Parathyroid adenoma (tissue), 2 donors: Measurements from ENCODE around the gene MUC22.
"Not testable (repeated sequence)": the region's sequence is repeated elsewhere in the genome, so short reads cannot be mapped to it uniquely, and the experiment has no call there.

Experiments used
- H2AFZ ChIP-seq: fragments of 300-600 bp; sonication (generic); one replicate; pipeline ENCODE4 v1.7.0; 2017; ENCODE audit warnings: antibody characterized with exemption, mild to moderate bottlenecking
- H3K27ac ChIP-seq: fragments of 300-600 bp; sonication (generic); one replicate; pipeline ENCODE4 v1.7.0; 2017
- H3K27me3 ChIP-seq: fragments of 300-600 bp; sonication (generic); one replicate; pipeline ENCODE4 v1.7.0; 2017; ENCODE audit warnings: low read length; ENCODE audit not compliant: control insufficient read depth, insufficient read depth
- H3K36me3 ChIP-seq: fragments of 300-600 bp; sonication (generic); one replicate; pipeline ENCODE4 v1.7.0; 2017; ENCODE audit warnings: low read length; ENCODE audit not compliant: control insufficient read depth, insufficient read depth
- H3K4me1 ChIP-seq: fragments of 300-600 bp; sonication (generic); one replicate; pipeline ENCODE4 v1.7.0; 2017; ENCODE audit warnings: control low read depth
- H3K4me2 ChIP-seq: fragments of 300-600 bp; sonication (generic); one replicate; pipeline ENCODE4 v1.7.0; 2017; ENCODE audit warnings: low read length
- H3K4me3 ChIP-seq: fragments of 300-600 bp; sonication (generic); one replicate; pipeline ENCODE4 v1.7.0; 2017; ENCODE audit warnings: low read depth, low read length
- H3K79me2 ChIP-seq: fragments of 300-600 bp; sonication (generic); one replicate; pipeline ENCODE4 v1.7.0; 2017; ENCODE audit warnings: control low read depth
- H3K9ac ChIP-seq: fragments of 300-600 bp; sonication (generic); one replicate; pipeline ENCODE4 v1.7.0; 2017; ENCODE audit warnings: mild to moderate bottlenecking
- H3K9me3 ChIP-seq: fragments of 300-600 bp; sonication (generic); one replicate; pipeline ENCODE4 v1.7.0; 2017; ENCODE audit warnings: low read length; ENCODE audit not compliant: control insufficient read depth
- TF ChIP-seq, protein P1 (sequence below): fragments of 300-600 bp; sonication (generic); IDR thresholded peaks from one replicate; pipeline ENCODE4 v1.7.0; 2017; ENCODE audit warnings: antibody characterized with exemption, mild to moderate bottlenecking
- donor health status: primary hyperparathyroidism.

Gene MUC22

DNA sequence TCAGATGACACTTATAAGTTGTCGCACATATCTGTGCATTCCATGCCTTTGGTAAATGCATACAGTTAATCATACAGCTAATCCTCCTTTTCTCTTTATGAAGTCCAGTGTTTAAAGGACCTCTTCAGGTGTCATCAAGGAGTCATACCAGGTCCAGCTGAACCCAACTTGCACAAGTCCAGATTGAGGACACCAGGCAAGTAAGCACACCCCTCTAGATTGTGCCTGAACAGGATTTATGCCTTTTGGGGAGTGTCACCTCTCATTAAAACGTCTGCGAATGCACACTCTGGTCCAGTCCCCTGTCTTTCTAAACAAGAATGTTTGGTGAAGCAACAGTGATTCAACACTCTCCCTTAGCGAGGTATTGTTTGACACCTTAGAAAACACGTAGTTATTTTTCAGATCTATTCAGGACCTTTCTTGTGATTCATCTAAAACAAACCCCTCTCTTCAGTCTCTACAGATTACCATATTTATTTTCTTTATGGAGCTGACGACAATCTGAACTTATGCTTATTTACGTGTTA, 53.7 kb downstream of the MUC22 start:
- H3K4me2 ChIP-seq, result no peak overlapping the region
- no peak overlapping the region for H3K9ac ChIP-seq
- no peak overlapping the region for H2AFZ ChIP-seq
- H3K9me3 ChIP-seq, result no peaks in the 10 kb centered on the region
- no peaks in the 10 kb centered on the region for H3K79me2 ChIP-seq
- H3K4me1 ChIP-seq, result no peaks in the 10 kb centered on the region
- no peak overlapping the region for H3K27ac ChIP-seq
- TF ChIP-seq, protein P1, sequence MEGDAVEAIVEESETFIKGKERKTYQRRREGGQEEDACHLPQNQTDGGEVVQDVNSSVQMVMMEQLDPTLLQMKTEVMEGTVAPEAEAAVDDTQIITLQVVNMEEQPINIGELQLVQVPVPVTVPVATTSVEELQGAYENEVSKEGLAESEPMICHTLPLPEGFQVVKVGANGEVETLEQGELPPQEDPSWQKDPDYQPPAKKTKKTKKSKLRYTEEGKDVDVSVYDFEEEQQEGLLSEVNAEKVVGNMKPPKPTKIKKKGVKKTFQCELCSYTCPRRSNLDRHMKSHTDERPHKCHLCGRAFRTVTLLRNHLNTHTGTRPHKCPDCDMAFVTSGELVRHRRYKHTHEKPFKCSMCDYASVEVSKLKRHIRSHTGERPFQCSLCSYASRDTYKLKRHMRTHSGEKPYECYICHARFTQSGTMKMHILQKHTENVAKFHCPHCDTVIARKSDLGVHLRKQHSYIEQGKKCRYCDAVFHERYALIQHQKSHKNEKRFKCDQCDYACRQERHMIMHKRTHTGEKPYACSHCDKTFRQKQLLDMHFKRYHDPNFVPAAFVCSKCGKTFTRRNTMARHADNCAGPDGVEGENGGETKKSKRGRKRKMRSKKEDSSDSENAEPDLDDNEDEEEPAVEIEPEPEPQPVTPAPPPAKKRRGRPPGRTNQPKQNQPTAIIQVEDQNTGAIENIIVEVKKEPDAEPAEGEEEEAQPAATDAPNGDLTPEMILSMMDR, result no peak
- no peak overlapping the region for H3K4me3 ChIP-seq
- H3K27me3 ChIP-seq, result no peaks in the 10 kb centered on the region
- no peaks in the 10 kb centered on the region for H3K36me3 ChIP-seq

DNA sequence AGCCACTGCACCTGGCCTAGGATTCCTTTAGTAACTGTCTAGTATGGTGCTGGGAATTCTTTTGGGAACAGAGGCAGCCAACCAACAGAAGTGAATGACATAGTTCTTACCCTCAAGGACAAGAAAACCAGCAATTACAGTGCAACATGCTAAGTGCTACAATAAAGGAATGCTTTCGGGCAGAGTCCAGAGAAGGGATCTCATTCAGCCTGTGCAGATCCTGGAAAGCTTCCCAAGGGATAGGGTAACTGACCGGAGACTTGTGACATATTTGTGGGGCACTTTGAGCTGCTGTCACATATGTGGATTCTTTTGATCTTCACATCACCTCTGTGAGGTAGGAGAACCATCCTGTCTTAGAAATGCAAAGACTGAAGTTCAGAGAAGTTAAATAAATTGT, 55.3 kb downstream of the MUC22 start:
- no peak overlapping the region for H2AFZ ChIP-seq
- no peaks in the 10 kb centered on the region for H3K4me1 ChIP-seq
- H3K4me3 ChIP-seq, result no peak overlapping the region
- no peak overlapping the region for H3K9ac ChIP-seq
- H3K4me2 ChIP-seq, result no peak overlapping the region
- H3K9me3 ChIP-seq, result no peaks in the 10 kb centered on the region
- H3K27me3 ChIP-seq, result no peaks in the 10 kb centered on the region
- H3K79me2 ChIP-seq, result no peaks in the 10 kb centered on the region
- no peak overlapping the region for H3K27ac ChIP-seq
- TF ChIP-seq, protein P1, result no peak
- no peaks in the 10 kb centered on the region for H3K36me3 ChIP-seq

DNA sequence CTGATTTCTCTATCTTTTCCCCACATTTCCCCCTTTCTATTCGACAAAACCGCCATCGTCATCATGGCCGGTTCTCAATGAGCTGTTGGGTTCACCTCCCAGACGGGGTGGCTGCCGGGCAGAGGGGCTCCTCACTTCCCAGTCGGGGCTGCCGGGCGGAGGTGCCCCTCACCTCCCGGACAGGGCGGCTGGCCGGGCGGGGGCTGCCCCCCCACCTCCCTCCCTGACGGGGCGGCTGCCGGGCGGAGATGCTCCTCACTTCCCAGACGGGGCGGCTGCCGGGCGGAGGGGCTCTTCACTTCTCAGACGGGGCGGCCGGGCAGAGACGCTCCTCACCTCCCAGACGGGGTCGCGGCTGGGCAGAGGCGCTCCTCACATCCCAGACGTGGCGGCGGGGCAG, 56.8 kb downstream of the MUC22 start:
- H3K4me1 ChIP-seq, H3K4me3 ChIP-seq, H3K79me2 ChIP-seq, H3K4me2 ChIP-seq, H3K9me3 ChIP-seq, H3K36me3 ChIP-seq, H2AFZ ChIP-seq, H3K27me3 ChIP-seq, H3K9ac ChIP-seq, H3K27ac ChIP-seq: not testable (repeated sequence)

DNA sequence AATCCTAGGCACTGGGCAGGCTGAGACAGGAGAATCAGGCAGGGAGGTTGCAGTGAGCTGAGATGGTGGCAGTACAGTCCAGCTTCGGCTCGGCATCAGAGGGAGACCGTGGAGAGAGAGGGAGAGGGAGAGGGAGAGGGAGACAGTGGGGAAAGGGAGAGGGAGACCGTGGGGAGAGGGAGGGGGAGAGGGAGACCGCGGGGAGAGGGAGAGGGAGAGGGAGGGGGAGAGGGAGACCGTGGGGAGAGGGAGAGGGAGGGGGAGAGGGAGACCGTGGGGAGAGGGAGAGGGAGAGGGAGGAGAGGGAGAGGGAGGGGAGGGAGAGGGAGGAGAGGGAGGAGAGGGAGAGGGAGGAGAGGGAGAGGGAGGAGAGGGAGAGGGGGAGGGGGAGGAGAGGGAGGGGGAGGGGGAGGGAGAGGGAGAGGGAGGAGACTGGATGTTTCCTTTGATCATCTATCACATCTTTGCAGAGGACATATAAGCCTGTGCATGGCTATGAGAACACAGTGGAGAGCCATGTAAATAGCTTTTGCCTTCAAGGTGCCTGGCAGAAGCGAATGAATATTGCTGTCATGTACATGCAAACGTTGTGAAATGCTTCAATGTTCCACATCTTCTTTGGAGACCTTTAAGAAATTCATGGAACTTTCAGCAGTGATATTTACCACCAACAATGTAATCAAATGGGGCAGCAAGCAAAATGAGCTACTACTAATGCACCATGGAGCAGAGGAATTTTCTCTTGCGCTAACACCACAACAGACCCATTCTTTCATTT, 57.8 kb downstream of the MUC22 start:
- H3K9ac ChIP-seq, H2AFZ ChIP-seq, H3K4me3 ChIP-seq, H3K4me2 ChIP-seq, H3K36me3 ChIP-seq, H3K9me3 ChIP-seq, H3K27me3 ChIP-seq, H3K27ac ChIP-seq, H3K4me1 ChIP-seq, H3K79me2 ChIP-seq: not testable (repeated sequence)

DNA sequence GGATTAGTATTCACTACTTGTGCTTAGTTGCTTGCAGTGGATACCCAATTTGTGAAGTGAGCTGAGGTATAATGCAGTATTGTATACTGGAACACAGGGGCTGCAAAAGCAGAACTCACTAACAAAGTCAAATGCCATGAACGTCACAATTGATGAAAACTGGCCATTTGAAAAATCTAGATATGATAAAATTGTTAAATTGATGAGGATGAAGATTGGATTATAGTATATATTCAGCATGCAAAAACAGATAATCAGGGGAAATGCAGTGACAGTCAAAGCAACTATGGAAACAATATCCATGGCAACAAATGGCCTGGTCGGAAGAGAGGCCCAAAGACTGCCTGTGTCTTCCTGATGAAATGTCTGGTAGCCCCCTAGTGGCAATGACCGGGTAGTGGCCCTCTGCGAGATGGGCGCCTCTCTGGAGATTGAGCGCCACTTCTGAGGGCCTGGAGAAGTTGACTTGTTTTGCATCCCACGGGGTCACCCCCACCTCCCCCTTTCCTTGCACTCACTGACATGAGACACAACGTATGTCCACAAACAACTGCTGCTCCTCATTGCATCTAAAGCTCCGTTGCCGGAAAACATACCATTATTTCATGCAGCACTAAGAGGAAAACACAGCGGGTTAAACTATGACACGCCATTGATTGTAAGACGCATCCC, 58.5 kb downstream of the MUC22 start:
- Histone ChIP-seq H3K27ac (no peak overlapping the region), H3K36me3 (no peaks in the 10 kb centered on the region), H3K4me2 (no peak overlapping the region), H2AFZ (no peak overlapping the region), H3K4me3 (no peak overlapping the region), H3K9ac (no peak overlapping the region), H3K27me3 (no peaks in the 10 kb centered on the region), H3K4me1 (peaks cover 8% of the 10 kb centered on the region), H3K9me3 (no peaks in the 10 kb centered on the region), H3K79me2 (no peaks in the 10 kb centered on the region)
- TF ChIP-seq, protein P1, result peak; percentile 81
